Measurements from ENCODE around the gene C1QL3.

The C1QL3 gene

GRCh38 chr10:16493884-16494536, 27.7 kb downstream of the C1QL3 start:
- DNase-seq (ENCODE audit: low spot score): no peak

- DNase-seq (ENCODE audit: low spot score): no peak
Observed at GRCh38 chr10:16491933-16492332, 29.7 kb downstream of the C1QL3 start.

GRCh38 chr10:16490511-16490910, 31.2 kb downstream of the C1QL3 start:
- DNase-seq (ENCODE audit: low spot score): no peak

- no peak for DNase-seq (ENCODE audit: low spot score)
Observed at GRCh38 chr10:16483241-16483917, 38.3 kb downstream of the C1QL3 start.

- no peak for DNase-seq (ENCODE audit: low spot score)
Observed at GRCh38 chr10:16481052-16481728, 40.5 kb downstream of the C1QL3 start.

- no peak for DNase-seq (ENCODE audit: low spot score)
Observed at GRCh38 chr10:16478801-16479200, 42.9 kb downstream of the C1QL3 start.

- no peak for DNase-seq (ENCODE audit: low spot score)
Observed at GRCh38 chr10:16477757-16478156, 43.9 kb downstream of the C1QL3 start.

- DNase-seq (ENCODE audit: low spot score): no peak
Observed at GRCh38 chr10:16472828-16473227, 48.9 kb downstream of the C1QL3 start.

- DNase-seq (ENCODE audit: low spot score): no peak
Observed at GRCh38 chr10:16470747-16471146, 50.9 kb downstream of the C1QL3 start.

- DNase-seq (ENCODE audit: low spot score): no peak
Observed at GRCh38 chr10:16466001-16466400, 55.7 kb downstream of the C1QL3 start.

Data from iPS-NIHi11 (cell line).